GM23338 (cell line): Measurements from ENCODE around the gene NPW. TPM values are rescaled to one million over a fixed set of nuclear protein-coding genes. Genes with fewer than 3 reads are reported as not detected.

Experiments
- ATAC-seq: fragments of 200-7000 bp; cut with Tn5 transposase; 3 replicates; pipeline ENCODE4 v1.9.1; 2020
- DNase-seq: peaks from one replicate; pipeline ENCODE4 v3.0.0-alpha.2; 2015; ENCODE audit warnings: low spot score
- H2AFZ ChIP-seq: fragments of 200-600 bp; sonication (generic); 2 replicates; pipeline ENCODE4 v1.8.0; 2016; ENCODE audit warnings: antibody characterized with exemption, mild to moderate bottlenecking, moderate library complexity
- H3F3A ChIP-seq: fragments of 200-600 bp; sonication (generic); replicated peaks from 2 replicates; pipeline ENCODE4 v1.8.0; 2017; ENCODE audit warnings: antibody characterized with exemption, mixed run types, low read depth
- H3K27ac ChIP-seq: fragments of 200-600 bp; sonication (generic); 2 replicates; pipeline ENCODE4 v1.6.1; 2016; ENCODE audit warnings: low read depth
- H3K27me3 ChIP-seq: fragments of 200-600 bp; sonication (generic); 2 replicates; pipeline ENCODE4 v1.8.0; 2016; ENCODE audit warnings: mild to moderate bottlenecking, mixed run types, moderate library complexity; ENCODE audit not compliant: insufficient read depth
- H3K36me3 ChIP-seq: fragments of 200-600 bp; sonication (generic); 2 replicates; pipeline ENCODE4 v1.8.0; 2016; ENCODE audit warnings: mild to moderate bottlenecking; ENCODE audit not compliant: insufficient read depth
- H3K4me1 ChIP-seq: fragments of 200-600 bp; sonication (generic); 2 replicates; pipeline ENCODE4 v1.8.0; 2016; ENCODE audit warnings: mild to moderate bottlenecking, moderate library complexity; ENCODE audit not compliant: insufficient read depth
- H3K4me2 ChIP-seq: fragments of 200-600 bp; sonication (generic); 2 replicates; pipeline ENCODE4 v1.7.1; 2017; ENCODE audit warnings: mixed run types
- H3K4me3 ChIP-seq: fragments of 200-600 bp; sonication (generic); 2 replicates; pipeline ENCODE4 v1.6.1; 2016; ENCODE audit warnings: mixed run types
- H3K79me2 ChIP-seq: fragments of 200-600 bp; sonication (generic); replicated peaks from 2 replicates; pipeline ENCODE4 v1.8.0; 2017; ENCODE audit warnings: mild to moderate bottlenecking; ENCODE audit not compliant: insufficient read depth
- H3K9me2 ChIP-seq: fragments of 200-600 bp; sonication (generic); 2 replicates; pipeline ENCODE4 v1.8.0; 2017; ENCODE audit not compliant: insufficient read depth
- H4K20me1 ChIP-seq: fragments of 200-600 bp; sonication (generic); replicated peaks from 2 replicates; pipeline ENCODE4 v1.8.0; 2017; ENCODE audit warnings: mild to moderate bottlenecking; ENCODE audit not compliant: insufficient read depth
- H3K27ac Mint-ChIP-seq: 2 replicates; pipeline ENCODE4 v1.8.0; 2020; ENCODE audit warnings: inconsistent platforms, mild to moderate bottlenecking, moderate library complexity, mixed read lengths
- H3K27me3 Mint-ChIP-seq: 3 replicates; pipeline ENCODE4 v1.8.0; 2022; ENCODE audit warnings: low read depth, mild to moderate bottlenecking, moderate library complexity, mixed read lengths, inconsistent platforms; ENCODE audit not compliant: insufficient read depth, poor library complexity
- H3K36me3 Mint-ChIP-seq: 3 replicates; pipeline ENCODE4 v1.8.0; 2021; ENCODE audit warnings: low read depth, mild to moderate bottlenecking, inconsistent platforms, moderate library complexity, mixed read lengths
- H3K4me1 Mint-ChIP-seq: 3 replicates; pipeline ENCODE4 v1.8.0; 2020; ENCODE audit warnings: mild to moderate bottlenecking, inconsistent platforms, mixed read lengths
- H3K4me3 Mint-ChIP-seq: 3 replicates; pipeline ENCODE4 v1.8.0; 2021; ENCODE audit warnings: moderate library complexity, mild to moderate bottlenecking, inconsistent platforms, mixed read lengths
- H3K9me3 Mint-ChIP-seq: 3 replicates; pipeline ENCODE4 v1.8.0; 2020; ENCODE audit warnings: moderate library complexity, mild to moderate bottlenecking, inconsistent platforms, mixed read lengths
- ETS1 ChIP-seq: IDR thresholded peaks from 2 replicates; pipeline ENCODE4 v1.6.1; 2016; ENCODE audit warnings: antibody characterized with exemption
- EZH2 ChIP-seq: fragments of 200-600 bp; sonication (generic); IDR thresholded peaks from one replicate; pipeline ENCODE4 v1.8.0; 2017; ENCODE audit warnings: antibody characterized with exemption, mild to moderate bottlenecking, low read depth; ENCODE audit not compliant: unreplicated experiment
- EZH2phosphoT487 ChIP-seq: fragments of 200-600 bp; sonication (generic); IDR thresholded peaks from one replicate; pipeline ENCODE4 v1.8.1; 2018; ENCODE audit warnings: antibody characterized with exemption; ENCODE audit not compliant: unreplicated experiment
- JUNB ChIP-seq: IDR thresholded peaks from one replicate; pipeline ENCODE4 v1.6.1; 2016; ENCODE audit warnings: antibody characterized with exemption; ENCODE audit not compliant: unreplicated experiment
- POLR2AphosphoS5 ChIP-seq: IDR thresholded peaks from 2 replicates; pipeline ENCODE4 v1.6.1; 2016; ENCODE audit warnings: antibody characterized with exemption, low read depth
- ZNF331 ChIP-seq: fragments of 250-450 bp; sonication (Bioruptor Pico); IDR thresholded peaks from 2 replicates; pipeline ENCODE4 v1.5.0; 2020; ENCODE audit warnings: low read depth, mild to moderate bottlenecking, moderate library complexity
- ZNF462 ChIP-seq: fragments of 250-450 bp; sonication (Bioruptor Pico); IDR thresholded peaks from 2 replicates; pipeline ENCODE4 v1.5.0; 2020; ENCODE audit warnings: mild to moderate bottlenecking, moderate library complexity
- polyA plus RNA-seq: library from polyadenylated mRNA; unstranded; fragments of >200 nt; fragmentation: Nextera tagmentation; extraction: Ambion mirVana; gene quantifications from 2 replicates; pipeline ENCODE4 v1.2.1, GENCODE V29; 2016
- total RNA-seq: library from RNA; depleted of rRNA; stranded (reverse); fragments of >200 nt; shearing (Covaris generic); gene quantifications from 2 replicates; pipeline ENCODE4 v1.2.3, GENCODE V29; 2014

NPW gene
- total and polyA plus RNA-seq, 2 experiments from 2014 or later: 4.5 to 37.6 TPM

- Histone ChIP-seq H3K4me1 (peaks cover 5% of the 10 kb centered on the region; the same call in 1 of the 2 replicates), H3K4me3 (no peak overlapping the region), H3K79me2 (peaks cover 11% of the 10 kb centered on the region), H3K9me2 (no peaks in the 10 kb centered on the region), H3K27ac (no peak overlapping the region), H3K36me3 (no peaks in the 10 kb centered on the region), H3K4me2 (no peak overlapping the region), H3K27me3 (no peaks in the 10 kb centered on the region), H3F3A (0 out of 2 replicates have a peak, but pooled peaks cover 5% of the 10 kb centered on the region), H4K20me1 (peaks cover 3% of the 10 kb centered on the region; the same call in 1 of the 2 replicates), H2AFZ (no peak overlapping the region)
- Mint-ChIP-seq H3K4me1 (peaks cover 11% of the 10 kb centered on the region), H3K9me3 (no peaks in the 10 kb centered on the region), H3K27ac (no peak overlapping the region), H3K36me3 (no peaks in the 10 kb centered on the region), H3K4me3 (no peak overlapping the region), H3K27me3 (peaks cover 13% of the 10 kb centered on the region)
- ATAC-seq (no peak), DNase-seq (no peak)
- no peak for TF ChIP-seq POLR2AphosphoS5
- no peak for TF ChIP-seq EZH2
- TF ChIP-seq ETS1: no peak
These were observed 23.5 kb downstream of the NPW start for GRCh38 chr16:2042986-2043666.

- H3K79me2 ChIP-seq: peaks cover 18% of the 10 kb centered on the region
- no peaks in the 10 kb centered on the region for H3K27me3 ChIP-seq
- Mint-ChIP-seq H3K4me3 (no peak overlapping the region), H3K36me3 (no peaks in the 10 kb centered on the region), H3K9me3 (no peaks in the 10 kb centered on the region), H3K27ac (no peak overlapping the region), H3K27me3 (peaks cover 17% of the 10 kb centered on the region), H3K4me1 (peaks cover 14% of the 10 kb centered on the region)
- H3K4me2 ChIP-seq: no peak overlapping the region
- ATAC-seq: no peak
- no peak overlapping the region for H3K27ac ChIP-seq
- 0 out of 2 replicates have a peak, but pooled peaks cover 5% of the 10 kb centered on the region for H3F3A ChIP-seq
- DNase-seq: no peak
- no peak overlapping the region for H2AFZ ChIP-seq
- H4K20me1 ChIP-seq: peaks cover 3% of the 10 kb centered on the region; the same call in 1 of the 2 replicates
- H3K9me2 ChIP-seq: no peaks in the 10 kb centered on the region
- TF ChIP-seq POLR2AphosphoS5 (no peak), JUNB (no peak), ZNF462 (no peak), ZNF331 (CRISPR knock-in tag) (no peak), EZH2phosphoT487 (no peak)
- H3K4me1 ChIP-seq: peaks cover 10% of the 10 kb centered on the region; the same call in 1 of the 2 replicates
- no peaks in the 10 kb centered on the region for H3K36me3 ChIP-seq
- H3K4me3 ChIP-seq: no peak overlapping the region
These were observed 24.3 kb downstream of the NPW start for GRCh38 chr16:2043667-2044451.
